Measurements from ENCODE around the gene CFAP74. TPM values are rescaled to one million over a fixed set of nuclear protein-coding genes. Genes with fewer than 3 reads are reported as not detected.

CFAP74 gene
- total RNA-seq, 1 experiment from 2014 or later, result not detected

- Mint-ChIP-seq H3K9me3 (ENCODE audit: unreplicated experiment) (peaks cover 12% of the 10 kb centered on the region), H3K27ac (ENCODE audit: low read depth, unreplicated experiment) (no peak overlapping the region), H3K4me3 (ENCODE audit: unreplicated experiment) (no peak overlapping the region), H3K36me3 (ENCODE audit: insufficient read depth, unreplicated experiment) (no peaks in the 10 kb centered on the region), H3K27me3 (ENCODE audit: insufficient read depth, unreplicated experiment) (no peaks in the 10 kb centered on the region), H3K4me1 (ENCODE audit: insufficient read depth, unreplicated experiment) (no peaks in the 10 kb centered on the region)
- intact Hi-C loops (cut with micrococcal nuclease), result no loop called here
- no peak for DNase-seq (ENCODE audit: unreplicated experiment)
- BruUV-seq (replicated peaks), result no TSS peak
- CTCF ChIA-PET, result interaction anchor here (0.7 to 1.3 kb wide), 3 partner anchors 17 to 31 kb away, joined by 3 to 4 read pairs (median 4); no protein-coding TSS in a partner anchor
- TF ChIP-seq CTCF (IDR thresholded peaks at IDR 0.05; ENCODE audit: unreplicated experiment), result no peak
- POLR2A ChIA-PET, result interaction anchor here (0.6 kb wide), 1 partner anchor 12 kb away, joined by 4 read pairs; no protein-coding TSS in a partner anchor
Measured at GRCh38 chr1:1929639-1930545, 73.7 kb downstream of the CFAP74 start.

GRCh38 chr1:1929102-1929638 lies 74.4 kb downstream of the CFAP74 start:
- H3K9me3 Mint-ChIP-seq (ENCODE audit: unreplicated experiment), result peaks cover 5% of the 10 kb centered on the region
- H3K27me3 Mint-ChIP-seq (ENCODE audit: insufficient read depth, unreplicated experiment), result no peaks in the 10 kb centered on the region
- no peak for DNase-seq (ENCODE audit: unreplicated experiment)
- H3K4me3 Mint-ChIP-seq (ENCODE audit: unreplicated experiment), result no peak overlapping the region
- no peak overlapping the region for H3K27ac Mint-ChIP-seq (ENCODE audit: low read depth, unreplicated experiment)
- BruUV-seq (replicated peaks), result no TSS peak
- CTCF ChIA-PET, result interaction anchor here (0.7 to 1.3 kb wide), 2 partner anchors 17 to 22 kb away, joined by 3 to 4 read pairs; no protein-coding TSS in a partner anchor
- H3K4me1 Mint-ChIP-seq (ENCODE audit: insufficient read depth, unreplicated experiment), result no peaks in the 10 kb centered on the region
- TF ChIP-seq CTCF (IDR thresholded peaks at IDR 0.05; ENCODE audit: unreplicated experiment), result no peak
- no peaks in the 10 kb centered on the region for H3K36me3 Mint-ChIP-seq (ENCODE audit: insufficient read depth, unreplicated experiment)
- intact Hi-C loops (cut with micrococcal nuclease), result no loop called here
- POLR2A ChIA-PET, result no interaction called here

GRCh38 chr1:1928231-1929101 lies 75.1 kb downstream of the CFAP74 start:
- Mint-ChIP-seq H3K27ac (ENCODE audit: low read depth, unreplicated experiment) (no peak overlapping the region), H3K36me3 (ENCODE audit: insufficient read depth, unreplicated experiment) (peaks cover 4% of the 10 kb centered on the region), H3K4me3 (ENCODE audit: unreplicated experiment) (no peak overlapping the region), H3K9me3 (ENCODE audit: unreplicated experiment) (no peaks in the 10 kb centered on the region), H3K4me1 (ENCODE audit: insufficient read depth, unreplicated experiment) (no peaks in the 10 kb centered on the region), H3K27me3 (ENCODE audit: insufficient read depth, unreplicated experiment) (no peaks in the 10 kb centered on the region)
- intact Hi-C loops (cut with micrococcal nuclease), result no loop called here
- no peak for DNase-seq (ENCODE audit: unreplicated experiment)
- no peak for TF ChIP-seq CTCF (IDR thresholded peaks at IDR 0.05; ENCODE audit: unreplicated experiment)
- ChIA-PET CTCF (no interaction called here), POLR2A (interaction anchor here (0.6 kb wide), 1 partner anchor 75 kb away, joined by 3 read pairs; the partner anchor contains the start of gene CFAP74)
- BruUV-seq (replicated peaks), result no TSS peak

Measured in MCF 10A (cell line).